Brain microvascular endothelial cell (primary cell): ENCODE results near the gene PEX26.
"Not testable (repeated sequence)": the region's sequence is repeated elsewhere in the genome, so short reads cannot be mapped to it uniquely, and the experiment has no call there.

Experiments
- DNase-seq: peaks from one replicate; pipeline ENCODE4 v3.0.0-alpha.2; 2020
- H3K27ac ChIP-seq: fragments of 250-450 bp; sonication (Bioruptor Pico); 2 replicates; pipeline ENCODE4 v1.5.1; 2020; ENCODE audit warnings: mild to moderate bottlenecking, moderate library complexity
- H3K27me3 ChIP-seq: fragments of 250-450 bp; sonication (Bioruptor Pico); replicated peaks from 2 replicates; pipeline ENCODE4 v1.5.1; 2020; ENCODE audit warnings: mild to moderate bottlenecking
- H3K36me3 ChIP-seq: fragments of 250-450 bp; sonication (Bioruptor Pico); replicated peaks from 2 replicates; pipeline ENCODE4 v1.5.1; 2020; ENCODE audit warnings: mild to moderate bottlenecking
- H3K4me3 ChIP-seq: 2 replicates; pipeline ENCODE4 v1.5.1; 2011; ENCODE audit warnings: low read depth, mild to moderate bottlenecking, control low read depth, low read length, moderate library complexity
- CTCF ChIP-seq: IDR thresholded peaks from 2 replicates; pipeline ENCODE4 v1.5.1; 2011; ENCODE audit warnings: low read depth, mild to moderate bottlenecking, moderate library complexity, low read length, control low read depth, inconsistent platforms; ENCODE audit errors: missing control alignments
- in situ Hi-C: cut with HindIII; loops from 2 replicates; pipeline ENCODE4 v1.10.0; 2017; ENCODE audit warnings: low sequenced_read_pairs, low pct_ligation_motif_present

PEX26 gene

GRCh38 chr22:18120857-18121256 is 43.1 kb downstream of the PEX26 start:
- no peak for DNase-seq
- Histone ChIP-seq H3K27ac (no peak overlapping the region), H3K4me3 (no peak overlapping the region), H3K36me3 (no peaks in the 10 kb centered on the region), H3K27me3 (no peaks in the 10 kb centered on the region)
- no peak for TF ChIP-seq CTCF
- in situ Hi-C loops = no loop called here

- no peaks in the 10 kb centered on the region for H3K27me3 ChIP-seq
- TF ChIP-seq CTCF = no peak
- no peak for DNase-seq
- in situ Hi-C loops = no loop called here
- no peak overlapping the region for H3K27ac ChIP-seq
- H3K36me3 ChIP-seq = no peaks in the 10 kb centered on the region
- no peak overlapping the region for H3K4me3 ChIP-seq
Measured at GRCh38 chr22:18121506-18121905, 43.7 kb downstream of the PEX26 start.

GRCh38 chr22:18121954-18122554 is 44.3 kb downstream of the PEX26 start:
- in situ Hi-C loops = no loop called here
- no peak for DNase-seq
- Histone ChIP-seq H3K4me3 (no peak overlapping the region), H3K27ac (no peak overlapping the region), H3K36me3 (no peaks in the 10 kb centered on the region), H3K27me3 (no peaks in the 10 kb centered on the region)
- TF ChIP-seq CTCF = peak; percentile 34

GRCh38 chr22:18123476-18124025 is 45.8 kb downstream of the PEX26 start:
- H3K4me3 ChIP-seq, in situ Hi-C loops, H3K36me3 ChIP-seq, H3K27me3 ChIP-seq, DNase-seq, H3K27ac ChIP-seq: not testable (repeated sequence)

- DNase-seq = no peak
- Histone ChIP-seq H3K4me3 (no peak overlapping the region), H3K36me3 (no peaks in the 10 kb centered on the region), H3K27ac (no peak overlapping the region), H3K27me3 (no peaks in the 10 kb centered on the region)
- no peak for TF ChIP-seq CTCF
- in situ Hi-C loops = no loop called here
Measured at GRCh38 chr22:18126606-18127005, 48.8 kb downstream of the PEX26 start.

GRCh38 chr22:18130018-18130417 is 52.2 kb downstream of the PEX26 start:
- no peak overlapping the region for H3K4me3 ChIP-seq

More at GRCh38 chr22:18130018-18130417, 52.2 kb downstream of the PEX26 start:
- Histone ChIP-seq H3K27ac (no peak overlapping the region), H3K36me3 (no peaks in the 10 kb centered on the region), H3K27me3 (no peaks in the 10 kb centered on the region)
- no peak for DNase-seq
- no peak for TF ChIP-seq CTCF
- in situ Hi-C loops = no loop called here
